Stimulated activated naive CD8-positive, alpha-beta T cell treated with anti-CD3 and anti-CD28 coated beads, Interleukin-15, Interleukin-2, amounts not matched to agents 100 ng/mL and 50 ng/mL, for 24 hours (primary cell): Measurements from ENCODE around the gene SUSD4.
"Not testable (repeated sequence)": the region's sequence is repeated elsewhere in the genome, so short reads cannot be mapped to it uniquely, and the experiment has no call there.

Experiments
- H3K27ac Mint-ChIP-seq: one replicate; pipeline ENCODE4 v1.8.0; 2021; ENCODE audit warnings: mild to moderate bottlenecking, mixed read lengths
- H3K27me3 Mint-ChIP-seq: one replicate; pipeline ENCODE4 v1.8.0; 2021; ENCODE audit warnings: mixed read lengths
- H3K36me3 Mint-ChIP-seq: one replicate; pipeline ENCODE4 v1.8.0; 2021; ENCODE audit warnings: low read depth, mixed read lengths
- H3K4me1 Mint-ChIP-seq: one replicate; pipeline ENCODE4 v1.8.0; 2021; ENCODE audit warnings: low read depth, mixed read lengths
- H3K4me3 Mint-ChIP-seq: one replicate; pipeline ENCODE4 v1.8.0; 2021; ENCODE audit warnings: mild to moderate bottlenecking, mixed read lengths
- H3K9me3 Mint-ChIP-seq: one replicate; pipeline ENCODE4 v1.8.0; 2021; ENCODE audit warnings: mixed read lengths

Gene SUSD4

DNA sequence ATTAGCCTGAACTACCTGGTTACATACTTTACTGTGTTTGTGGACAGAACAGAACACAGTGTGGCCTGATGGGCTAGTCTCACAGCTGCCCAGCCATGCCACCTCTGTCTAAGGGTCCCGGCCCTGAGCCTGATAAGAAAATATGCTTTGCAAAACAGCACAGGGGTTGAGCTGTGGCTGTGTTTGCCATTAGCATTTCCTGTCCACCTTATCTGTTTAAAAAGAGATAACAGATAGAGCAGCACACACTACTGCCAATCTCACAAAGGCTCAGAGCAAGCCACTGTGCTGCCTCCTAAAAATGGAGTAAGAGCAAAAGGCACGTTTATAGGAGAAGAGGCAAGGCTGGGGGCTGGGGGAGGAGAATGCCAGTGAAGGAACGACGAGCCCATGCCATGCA, 95.0 kb downstream of the SUSD4 start:
- Mint-ChIP-seq H3K27me3 (no peaks in the 10 kb centered on the region), H3K4me3 (no peak overlapping the region), H3K36me3 (no peaks in the 10 kb centered on the region), H3K27ac (no peak overlapping the region), H3K9me3 (no peaks in the 10 kb centered on the region), H3K4me1 (no peaks in the 10 kb centered on the region)

DNA sequence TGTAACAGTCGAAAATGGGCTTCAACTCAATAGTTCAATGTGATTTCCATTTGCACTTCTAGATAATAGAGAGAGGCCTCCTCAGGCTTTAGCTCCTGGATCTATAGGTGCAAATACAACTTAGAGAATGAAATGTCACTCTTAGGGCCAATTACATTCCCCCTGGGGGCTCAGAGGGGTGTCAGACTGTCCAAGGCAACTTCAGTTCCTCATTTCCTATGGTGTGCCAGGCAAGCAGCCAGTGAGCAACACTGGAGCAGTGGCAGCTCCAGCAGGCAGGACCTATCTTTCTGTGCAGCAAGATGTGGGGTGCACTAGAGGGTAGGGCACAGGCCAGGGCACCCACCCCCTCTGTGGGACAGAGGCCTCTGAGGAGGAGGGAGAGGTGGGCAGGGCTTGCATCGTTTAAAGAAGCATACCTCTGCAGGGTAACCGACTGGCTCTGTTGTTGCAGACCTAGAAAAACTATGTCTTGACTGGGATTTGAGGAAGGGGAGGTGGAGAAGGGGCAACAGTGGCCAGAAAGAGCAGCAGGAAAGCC, 97.3 kb downstream of the SUSD4 start:
- Mint-ChIP-seq H3K9me3 (no peaks in the 10 kb centered on the region), H3K27me3 (no peaks in the 10 kb centered on the region), H3K4me3 (no peak overlapping the region), H3K4me1 (no peaks in the 10 kb centered on the region), H3K27ac (peak overlapping the region; percentile 21), H3K36me3 (no peaks in the 10 kb centered on the region)

- no peak overlapping the region for H3K27ac Mint-ChIP-seq
- no peak overlapping the region for H3K4me3 Mint-ChIP-seq
- no peaks in the 10 kb centered on the region for H3K4me1 Mint-ChIP-seq
- H3K27me3 Mint-ChIP-seq, result no peaks in the 10 kb centered on the region
- no peaks in the 10 kb centered on the region for H3K9me3 Mint-ChIP-seq
- H3K36me3 Mint-ChIP-seq, result no peaks in the 10 kb centered on the region
Observed at GRCh38 chr1:223264983-223265908, 98.7 kb downstream of the SUSD4 start.

- H3K27ac Mint-ChIP-seq, result no peak overlapping the region
- no peaks in the 10 kb centered on the region for H3K27me3 Mint-ChIP-seq
- H3K4me1 Mint-ChIP-seq, result no peaks in the 10 kb centered on the region
- H3K36me3 Mint-ChIP-seq, result no peaks in the 10 kb centered on the region
- H3K9me3 Mint-ChIP-seq, result no peaks in the 10 kb centered on the region
- H3K4me3 Mint-ChIP-seq, result no peak overlapping the region
Observed at GRCh38 chr1:223264529-223264928, 99.4 kb downstream of the SUSD4 start.

GRCh38 chr1:223261914-223262313, 102.1 kb downstream of the SUSD4 start:
- Mint-ChIP-seq H3K27ac (no peak overlapping the region), H3K4me3 (no peak overlapping the region), H3K36me3 (no peaks in the 10 kb centered on the region), H3K27me3 (no peaks in the 10 kb centered on the region), H3K4me1 (no peaks in the 10 kb centered on the region), H3K9me3 (no peaks in the 10 kb centered on the region)

DNA sequence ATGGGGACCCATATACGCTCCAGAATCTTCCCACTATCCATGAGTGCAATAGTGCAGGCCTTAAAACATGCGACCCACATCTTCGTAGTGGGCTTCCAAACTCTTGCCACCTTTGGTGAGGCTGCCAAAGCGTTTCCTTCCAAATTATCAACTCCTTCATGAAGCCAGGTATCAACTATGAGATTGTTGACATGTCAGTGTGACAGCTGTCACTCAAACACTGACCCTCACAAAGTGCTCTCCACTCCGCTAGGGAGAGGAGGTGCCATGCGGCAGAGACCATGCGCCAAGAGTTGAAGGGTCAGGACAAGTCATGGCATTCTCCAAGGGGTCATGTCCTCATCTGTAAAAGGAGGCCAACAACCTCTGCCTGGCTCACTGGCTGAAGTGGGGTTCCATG, 103.3 kb downstream of the SUSD4 start:
- Mint-ChIP-seq H3K4me1 (no peaks in the 10 kb centered on the region), H3K27ac (no peak overlapping the region), H3K9me3 (no peaks in the 10 kb centered on the region), H3K36me3 (no peaks in the 10 kb centered on the region), H3K4me3 (no peak overlapping the region), H3K27me3 (no peaks in the 10 kb centered on the region)

DNA sequence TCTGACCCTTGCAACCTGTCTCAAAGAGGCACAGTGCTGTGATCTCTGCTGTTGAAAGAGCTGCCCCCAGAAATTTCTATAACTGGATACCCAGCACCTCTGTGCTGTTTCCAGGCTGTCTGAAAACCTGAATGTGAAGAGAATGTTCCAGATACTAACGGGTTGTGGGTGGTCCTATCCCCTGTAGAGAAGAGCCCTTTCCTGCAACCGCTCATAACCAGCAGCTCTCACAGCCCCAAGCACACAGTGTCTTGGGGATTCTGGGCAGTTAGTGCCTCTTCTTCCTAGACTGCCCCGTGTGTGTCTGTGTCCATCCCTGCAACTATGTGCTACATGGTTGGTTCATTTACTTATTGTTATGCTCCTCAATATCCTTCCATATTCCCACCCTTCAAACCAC, 104.5 kb downstream of the SUSD4 start:
- Mint-ChIP-seq H3K27ac (no peak overlapping the region), H3K36me3 (no peaks in the 10 kb centered on the region), H3K4me3 (no peak overlapping the region), H3K27me3 (no peaks in the 10 kb centered on the region), H3K4me1 (no peaks in the 10 kb centered on the region), H3K9me3 (no peaks in the 10 kb centered on the region)

- H3K36me3 Mint-ChIP-seq, result no peaks in the 10 kb centered on the region
- H3K27ac Mint-ChIP-seq, result no peak overlapping the region
- no peaks in the 10 kb centered on the region for H3K27me3 Mint-ChIP-seq
- no peak overlapping the region for H3K4me3 Mint-ChIP-seq
- H3K9me3 Mint-ChIP-seq, result no peaks in the 10 kb centered on the region
- no peaks in the 10 kb centered on the region for H3K4me1 Mint-ChIP-seq
Observed at GRCh38 chr1:223258751-223259198, 105.2 kb downstream of the SUSD4 start.

DNA sequence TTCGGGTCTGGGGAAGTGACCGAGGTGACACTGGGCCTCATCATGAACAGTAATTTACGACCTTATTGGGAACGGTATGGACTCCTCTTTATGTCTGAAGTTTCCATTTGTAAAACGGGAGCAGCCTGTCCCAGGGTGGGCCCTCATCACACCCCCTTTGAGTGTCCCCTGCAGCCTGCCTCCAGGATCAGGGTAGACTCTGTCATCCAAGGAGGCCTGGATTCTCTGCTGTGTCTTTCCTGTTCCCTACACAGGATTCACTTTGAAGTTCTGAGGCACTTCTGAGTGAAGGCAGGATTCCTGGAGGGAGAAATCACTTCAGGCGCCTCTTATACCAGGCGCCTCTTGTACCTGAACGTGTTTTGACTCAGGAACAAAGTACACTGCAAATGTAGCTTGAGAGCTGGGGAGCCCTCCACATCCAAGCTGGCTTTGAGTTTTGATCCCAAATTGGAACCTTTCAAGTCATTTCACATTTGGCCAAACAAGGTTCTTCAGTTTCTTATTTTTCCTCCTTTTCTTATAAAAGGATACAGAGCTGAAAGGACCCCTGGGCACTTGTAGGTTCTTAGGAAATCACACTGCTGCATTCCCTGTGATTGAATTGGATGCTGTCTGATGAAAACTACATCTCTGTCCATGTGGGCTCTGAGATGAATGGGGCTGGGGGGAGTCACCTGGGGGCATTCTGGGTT, 106.0 kb downstream of the SUSD4 start:
- Mint-ChIP-seq H3K4me1 (no peaks in the 10 kb centered on the region), H3K27ac (no peak overlapping the region), H3K4me3 (no peak overlapping the region), H3K27me3 (no peaks in the 10 kb centered on the region), H3K9me3 (no peaks in the 10 kb centered on the region), H3K36me3 (no peaks in the 10 kb centered on the region)

GRCh38 chr1:223256034-223256433, 107.9 kb downstream of the SUSD4 start:
- H3K9me3 Mint-ChIP-seq, result no peaks in the 10 kb centered on the region
- H3K27ac Mint-ChIP-seq, result no peak overlapping the region
- H3K36me3 Mint-ChIP-seq, result no peaks in the 10 kb centered on the region
- H3K27me3 Mint-ChIP-seq, result no peaks in the 10 kb centered on the region
- no peak overlapping the region for H3K4me3 Mint-ChIP-seq
- no peaks in the 10 kb centered on the region for H3K4me1 Mint-ChIP-seq

DNA sequence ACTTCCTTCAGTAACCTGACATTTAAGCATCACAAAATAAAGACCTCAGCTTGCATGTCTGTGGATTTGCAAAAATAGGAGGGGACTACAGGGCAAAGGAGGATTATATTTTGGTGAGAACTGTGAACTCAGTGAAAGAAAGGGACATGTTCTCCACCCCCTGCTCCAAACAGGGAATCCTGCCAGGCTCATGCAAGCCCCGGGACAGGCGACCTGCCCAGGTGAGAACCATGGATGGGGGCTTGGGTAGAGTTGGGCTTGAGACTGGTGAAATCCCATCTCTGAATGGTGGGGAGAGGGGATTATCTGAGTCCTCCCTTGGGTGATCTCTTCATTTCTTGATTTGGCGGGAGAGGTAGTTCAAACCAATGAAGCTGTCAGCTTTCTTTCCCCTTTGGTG, 110.1 kb downstream of the SUSD4 start:
- H3K36me3 Mint-ChIP-seq, result no peaks in the 10 kb centered on the region
- H3K27ac Mint-ChIP-seq, result no peak overlapping the region
- no peaks in the 10 kb centered on the region for H3K9me3 Mint-ChIP-seq
- H3K27me3 Mint-ChIP-seq, result no peaks in the 10 kb centered on the region
- H3K4me1 Mint-ChIP-seq, result peaks cover 7% of the 10 kb centered on the region
- no peak overlapping the region for H3K4me3 Mint-ChIP-seq

GRCh38 chr1:223251387-223251786, 112.6 kb downstream of the SUSD4 start:
- not testable (repeated sequence) for H3K9me3 Mint-ChIP-seq, H3K4me3 Mint-ChIP-seq, H3K27ac Mint-ChIP-seq, H3K27me3 Mint-ChIP-seq, H3K36me3 Mint-ChIP-seq
- H3K4me1 Mint-ChIP-seq, result peaks cover 17% of the 10 kb centered on the region

DNA sequence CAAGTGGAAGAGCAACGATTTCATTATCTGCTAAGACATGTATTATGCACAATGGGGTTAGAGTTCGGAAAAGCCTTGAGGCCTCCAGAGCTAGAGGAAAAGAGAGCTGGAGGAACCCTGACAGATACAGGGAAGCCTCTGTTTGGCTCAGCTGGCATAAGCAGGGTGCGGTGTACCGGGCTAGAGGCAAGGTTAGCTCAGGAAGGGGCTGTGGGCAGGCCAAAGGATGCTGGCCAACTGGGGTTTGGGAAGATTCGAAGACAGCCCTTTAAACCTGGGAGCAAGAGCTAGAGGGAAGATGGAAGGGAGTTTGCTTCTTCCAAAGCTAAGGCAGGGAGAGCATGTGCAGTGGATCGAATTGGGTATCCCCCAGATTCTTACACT, 113.4 kb downstream of the SUSD4 start:
- H3K4me1 Mint-ChIP-seq, result peaks cover 17% of the 10 kb centered on the region
- no peak overlapping the region for H3K4me3 Mint-ChIP-seq
- H3K36me3 Mint-ChIP-seq, result no peaks in the 10 kb centered on the region
- H3K9me3 Mint-ChIP-seq, result no peaks in the 10 kb centered on the region
- H3K27ac Mint-ChIP-seq, result no peak overlapping the region
- no peaks in the 10 kb centered on the region for H3K27me3 Mint-ChIP-seq

- Mint-ChIP-seq H3K36me3 (no peaks in the 10 kb centered on the region), H3K27me3 (no peaks in the 10 kb centered on the region), H3K4me1 (peaks cover 23% of the 10 kb centered on the region), H3K4me3 (no peak overlapping the region), H3K9me3 (no peaks in the 10 kb centered on the region), H3K27ac (no peak overlapping the region)
Observed at GRCh38 chr1:223249854-223250631, 113.9 kb downstream of the SUSD4 start.

GRCh38 chr1:223248770-223249140, 115.2 kb downstream of the SUSD4 start:
- peaks cover 36% of the 10 kb centered on the region for H3K4me1 Mint-ChIP-seq

More at GRCh38 chr1:223248770-223249140, 115.2 kb downstream of the SUSD4 start:
- Mint-ChIP-seq H3K9me3 (no peaks in the 10 kb centered on the region), H3K27me3 (no peaks in the 10 kb centered on the region), H3K4me3 (no peak overlapping the region), H3K36me3 (no peaks in the 10 kb centered on the region), H3K27ac (no peak overlapping the region)
